Lower leg skin (tissue), 3 donors: ENCODE data around the gene LCN12.

ENCODE experiments used
- CTCF ChIP-seq, 3 donors: fragments of 450-650 bp; IDR thresholded peaks; one replicate each; pipeline ENCODE4 v1.5.1; 2016; ENCODE audit warnings: antibody characterized with exemption in 3 of 3, mild to moderate bottlenecking in 3 of 3, moderate library complexity in 2 of 3
- POLR2A ChIP-seq, 2 donors: fragments of 450-650 bp; IDR thresholded peaks; one replicate each; pipeline ENCODE4 v1.6.1; 2016 to 2017; ENCODE audit warnings: antibody characterized with exemption in 2 of 2, mild to moderate bottlenecking in 1 of 2, moderate library complexity in 1 of 2

- TF ChIP-seq CTCF (IDR thresholded peaks at IDR 0.05): no peak
- no peak for TF ChIP-seq POLR2A (IDR thresholded peaks at IDR 0.05)
These were observed 23.6 kb downstream of the LCN12 start for GRCh38 chr9:136975644-136976043.
